ENCODE results near the gene AMPD1.

The AMPD1 gene

DNA sequence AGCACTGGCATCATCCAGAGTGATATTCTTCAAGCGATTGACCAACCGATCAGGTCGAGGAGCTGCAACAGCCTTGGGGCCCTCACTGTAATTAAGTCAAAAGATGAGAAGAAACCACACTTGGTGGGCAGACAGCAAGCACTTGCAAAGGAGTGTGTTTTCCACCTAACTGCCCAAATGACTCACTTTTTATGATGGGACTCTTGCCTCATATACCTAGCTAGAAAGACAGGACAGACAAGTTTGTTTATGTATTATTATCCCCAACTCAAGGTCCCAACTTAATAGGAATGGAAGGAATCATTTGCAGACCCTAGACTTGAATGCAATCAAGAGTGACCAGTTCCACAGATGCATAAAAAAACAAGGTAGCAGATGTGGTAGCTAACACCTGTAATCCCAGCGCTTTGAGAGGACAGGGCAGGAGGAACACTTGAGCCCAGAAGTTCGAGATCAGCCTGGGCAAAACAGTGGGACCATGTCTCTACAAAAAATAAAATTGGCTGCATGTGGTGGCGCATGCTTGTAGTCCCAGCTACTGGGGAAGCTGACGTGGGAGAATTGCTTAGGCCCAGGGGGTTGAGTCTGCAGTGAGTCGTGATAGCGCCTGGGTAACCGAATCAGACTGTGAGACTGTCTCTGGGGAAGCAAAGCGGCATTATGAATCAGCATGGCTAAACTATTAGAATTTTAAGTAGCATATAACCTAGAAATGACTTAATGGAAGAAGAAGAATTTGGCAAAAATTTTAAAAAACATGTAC, 23.5 kb upstream of the AMPD1 start:
- TF ChIP-seq JUND (IDR thresholded peaks at IDR 0.05; ENCODE audit: low read depth), result no peak
- in situ Hi-C loops (cut with HindIII; ENCODE audit: low pct_unique_long_range_greater_than_20kb, low sequenced_read_pairs), result no loop called here
- peak in 1 of 2 experiments; percentile 2 for DNase-seq (ENCODE audit: low read depth in 1 of 2, low spot score in 1 of 2)

DNA sequence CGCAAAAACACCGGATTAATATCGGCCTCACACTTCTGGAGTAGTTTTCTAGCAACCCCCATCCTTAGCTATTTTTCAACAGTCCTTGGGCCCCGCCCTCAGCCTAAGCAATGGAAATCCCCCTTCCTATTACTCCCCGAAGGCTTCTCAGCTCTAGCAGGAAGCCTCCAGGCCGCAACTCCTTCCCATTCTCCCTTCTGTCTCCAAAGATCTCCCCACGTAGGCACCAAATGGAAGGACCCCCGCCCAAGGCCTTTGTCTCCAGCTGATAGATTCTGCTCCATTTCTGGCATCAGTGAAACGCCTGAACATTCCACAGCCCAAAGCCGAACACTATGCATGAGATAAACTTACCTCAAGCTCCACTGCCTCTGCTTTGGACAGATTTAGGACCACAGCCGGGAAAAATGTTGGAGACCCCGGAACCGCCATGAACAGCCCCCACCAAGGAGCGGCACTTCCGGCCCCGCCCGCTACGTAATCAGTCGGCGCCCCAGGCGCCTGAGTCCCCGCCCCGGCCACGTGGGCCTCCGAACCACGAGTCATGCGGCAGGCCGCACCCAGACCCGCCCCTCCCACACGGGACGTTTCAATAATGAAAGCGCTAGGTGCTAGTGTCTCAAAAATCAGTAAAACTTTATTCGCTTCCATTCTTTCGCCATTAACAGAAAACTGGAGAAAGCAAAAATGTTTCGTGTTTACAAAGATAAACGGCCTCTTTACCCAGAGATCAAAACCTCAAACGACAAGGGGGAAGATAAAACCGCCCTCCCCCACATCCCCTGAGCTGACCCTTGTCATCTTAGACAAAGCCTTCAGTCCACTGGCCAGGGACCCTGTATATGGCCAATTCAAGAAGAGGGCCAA, 21.2 kb upstream of the AMPD1 start, which contains the start of gene NRAS:
Gene NRAS (minus strand): TSS at position 468 of the 867 bp plus-strand sequence. CDS start 611 bp downstream, outside the sequence.
- in situ Hi-C loops (cut with HindIII; ENCODE audit: low pct_unique_long_range_greater_than_20kb, low sequenced_read_pairs), result no loop called here
- no peak for TF ChIP-seq JUND (IDR thresholded peaks at IDR 0.05; ENCODE audit: low read depth)
- DNase-seq (ENCODE audit: low read depth in 1 of 2, low spot score in 1 of 2), result peak; percentile 49 to 87

DNA sequence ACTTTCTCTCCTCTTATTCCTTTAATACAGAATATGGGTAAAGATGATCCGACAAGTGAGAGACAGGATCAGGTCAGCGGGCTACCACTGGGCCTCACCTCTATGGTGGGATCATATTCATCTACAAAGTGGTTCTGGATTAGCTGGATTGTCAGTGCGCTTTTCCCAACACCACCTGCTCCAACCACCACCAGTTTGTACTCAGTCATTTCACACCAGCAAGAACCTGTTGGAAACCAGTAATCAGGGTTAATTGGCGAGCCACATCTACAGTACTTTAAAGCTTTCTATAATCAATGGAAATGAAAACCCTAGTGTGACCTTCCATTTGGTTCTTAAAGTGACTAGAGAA, 20.6 kb upstream of the AMPD1 start:
- in situ Hi-C loops (cut with HindIII; ENCODE audit: low pct_unique_long_range_greater_than_20kb, low sequenced_read_pairs), result no loop called here
- no peak for TF ChIP-seq JUND (IDR thresholded peaks at IDR 0.05; ENCODE audit: low read depth)
- DNase-seq (ENCODE audit: low read depth in 1 of 2, low spot score in 1 of 2), result no peak

DNA sequence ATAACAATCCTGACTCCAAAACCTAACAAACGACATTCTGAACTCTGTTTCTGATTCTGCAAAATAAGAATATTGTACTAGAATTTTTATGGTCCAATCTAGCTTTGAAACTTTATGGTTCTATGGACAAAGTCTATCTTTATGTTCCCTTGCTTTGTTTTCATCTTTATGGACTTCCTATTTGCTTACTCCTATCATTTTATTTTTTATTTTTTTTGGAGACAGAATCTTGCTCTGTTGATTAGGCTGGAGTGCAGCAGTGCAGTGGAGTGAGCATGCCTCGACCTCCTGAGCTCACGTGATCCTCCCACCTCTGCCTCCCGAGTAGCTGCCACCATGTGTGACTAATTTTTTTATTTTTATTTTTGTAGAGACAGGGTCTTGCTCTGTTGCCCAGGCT, 17.6 kb upstream of the AMPD1 start:
- DNase-seq (ENCODE audit: low read depth in 1 of 2, low spot score in 1 of 2), result no peak
- TF ChIP-seq JUND (IDR thresholded peaks at IDR 0.05; ENCODE audit: low read depth), result no peak
- in situ Hi-C loops (cut with HindIII; ENCODE audit: low pct_unique_long_range_greater_than_20kb, low sequenced_read_pairs), result no loop called here

DNA sequence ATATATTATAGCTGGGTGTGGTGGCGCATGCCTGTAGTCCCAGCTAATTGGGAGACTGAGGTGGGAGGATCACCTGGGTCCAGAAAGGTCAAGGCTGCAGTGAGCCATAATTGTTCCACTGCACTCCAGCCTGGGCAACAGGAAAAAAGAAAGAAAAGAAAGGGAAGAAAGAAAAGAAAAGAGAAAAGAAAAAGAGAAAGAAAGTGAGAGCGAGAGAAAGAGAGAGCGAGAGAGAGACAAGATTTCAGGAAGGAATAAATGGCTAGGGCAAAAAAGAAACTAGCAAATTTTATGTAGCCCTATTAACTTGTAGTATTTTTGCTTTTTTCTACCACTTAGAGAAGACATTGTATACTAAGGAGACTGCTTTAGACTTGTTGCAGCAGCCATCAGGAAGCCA, 15.0 kb upstream of the AMPD1 start:
- no peak for DNase-seq (ENCODE audit: low read depth in 1 of 2, low spot score in 1 of 2)
- TF ChIP-seq JUND (IDR thresholded peaks at IDR 0.05; ENCODE audit: low read depth), result no peak
- in situ Hi-C loops (cut with HindIII; ENCODE audit: low pct_unique_long_range_greater_than_20kb, low sequenced_read_pairs), result no loop called here

DNA sequence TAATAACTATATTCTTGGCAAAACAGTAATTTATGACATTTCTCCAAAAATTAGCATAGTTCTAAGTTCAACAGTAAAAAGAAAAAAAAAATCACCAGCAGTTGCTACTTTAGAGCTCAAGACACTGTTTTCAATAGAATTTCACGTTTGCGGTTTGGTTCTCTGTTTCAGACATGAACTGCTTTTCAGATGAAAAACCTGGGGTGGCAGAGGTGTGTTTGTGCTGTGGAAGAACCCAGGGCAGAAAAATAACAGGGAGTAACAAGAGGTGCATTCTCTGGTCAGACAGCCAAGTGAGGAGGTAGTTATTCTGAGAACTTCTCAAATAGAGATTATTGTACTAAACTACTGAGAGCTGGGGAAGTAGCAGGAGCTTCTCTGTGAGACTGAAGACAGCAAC, 12.3 kb upstream of the AMPD1 start:
- no peak for DNase-seq (ENCODE audit: low read depth in 1 of 2, low spot score in 1 of 2)
- in situ Hi-C loops (cut with HindIII; ENCODE audit: low pct_unique_long_range_greater_than_20kb, low sequenced_read_pairs), result no loop called here
- no peak for TF ChIP-seq JUND (IDR thresholded peaks at IDR 0.05; ENCODE audit: low read depth)

DNA sequence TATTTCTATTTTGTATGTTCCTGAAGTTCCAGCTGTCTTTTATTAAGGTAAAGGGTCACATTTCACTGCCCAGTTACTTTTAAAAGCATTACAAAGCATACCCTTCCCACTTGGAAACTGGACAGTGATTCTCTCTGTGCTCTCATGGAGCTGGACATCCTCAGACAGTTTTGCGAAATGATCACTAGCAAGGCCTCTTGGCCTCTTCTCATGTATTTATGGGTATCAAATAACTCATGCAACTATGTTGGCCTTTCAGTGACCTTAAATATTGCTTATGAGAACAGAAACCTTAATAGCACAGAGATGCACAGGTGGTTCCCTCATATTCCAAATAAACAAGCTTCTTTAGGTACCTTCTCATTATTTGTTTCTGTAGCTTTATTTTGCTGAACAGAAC, 7.9 kb upstream of the AMPD1 start:
- no peak for TF ChIP-seq JUND (IDR thresholded peaks at IDR 0.05; ENCODE audit: low read depth)
- in situ Hi-C loops (cut with HindIII; ENCODE audit: low pct_unique_long_range_greater_than_20kb, low sequenced_read_pairs), result no loop called here
- DNase-seq (ENCODE audit: low read depth in 1 of 2, low spot score in 1 of 2), result no peak

DNA sequence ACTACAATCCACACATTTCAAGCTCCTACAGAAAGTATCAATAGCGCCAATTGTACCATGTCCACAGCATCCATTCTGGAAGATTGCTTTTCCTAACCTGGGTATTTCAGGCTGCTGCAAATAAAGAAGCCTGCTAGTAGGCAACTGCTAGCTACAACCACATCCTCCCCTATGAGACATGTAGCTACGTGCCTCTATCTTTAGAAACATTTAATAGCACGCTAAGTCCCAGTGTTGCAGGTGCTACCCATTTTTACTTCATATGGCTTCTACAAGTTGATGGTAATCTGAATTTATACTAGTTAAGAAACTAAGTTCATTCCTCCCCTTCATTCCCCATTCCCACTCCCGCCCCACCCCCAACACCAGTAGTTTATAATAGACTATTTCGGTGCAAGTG, 7.4 kb upstream of the AMPD1 start:
- no peak for TF ChIP-seq JUND (IDR thresholded peaks at IDR 0.05; ENCODE audit: low read depth)
- DNase-seq (ENCODE audit: low read depth in 1 of 2, low spot score in 1 of 2), result no peak
- in situ Hi-C loops (cut with HindIII; ENCODE audit: low pct_unique_long_range_greater_than_20kb, low sequenced_read_pairs), result no loop called here

DNA sequence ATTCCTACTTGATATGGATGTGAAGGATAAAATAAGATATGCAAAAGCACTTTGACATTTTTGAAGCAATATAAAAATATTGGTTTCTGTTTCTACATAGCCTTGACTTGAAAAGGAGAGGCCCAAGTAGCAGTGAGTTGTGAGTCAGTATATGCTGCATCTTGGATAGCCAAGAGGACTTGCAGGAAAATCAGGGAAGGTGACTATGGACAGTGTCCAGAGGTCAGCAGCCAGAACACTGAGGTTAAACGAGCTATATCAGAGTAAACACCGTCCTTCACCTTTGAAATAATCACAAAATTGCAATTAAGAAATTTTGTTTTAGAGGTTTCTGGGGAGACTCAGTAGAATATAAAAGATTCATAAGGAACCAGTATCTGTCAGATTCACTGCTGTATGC, 6.6 kb upstream of the AMPD1 start:
- DNase-seq (ENCODE audit: low read depth in 1 of 2, low spot score in 1 of 2), result no peak
- in situ Hi-C loops (cut with HindIII; ENCODE audit: low pct_unique_long_range_greater_than_20kb, low sequenced_read_pairs), result no loop called here
- TF ChIP-seq JUND (IDR thresholded peaks at IDR 0.05; ENCODE audit: low read depth), result no peak

DNA sequence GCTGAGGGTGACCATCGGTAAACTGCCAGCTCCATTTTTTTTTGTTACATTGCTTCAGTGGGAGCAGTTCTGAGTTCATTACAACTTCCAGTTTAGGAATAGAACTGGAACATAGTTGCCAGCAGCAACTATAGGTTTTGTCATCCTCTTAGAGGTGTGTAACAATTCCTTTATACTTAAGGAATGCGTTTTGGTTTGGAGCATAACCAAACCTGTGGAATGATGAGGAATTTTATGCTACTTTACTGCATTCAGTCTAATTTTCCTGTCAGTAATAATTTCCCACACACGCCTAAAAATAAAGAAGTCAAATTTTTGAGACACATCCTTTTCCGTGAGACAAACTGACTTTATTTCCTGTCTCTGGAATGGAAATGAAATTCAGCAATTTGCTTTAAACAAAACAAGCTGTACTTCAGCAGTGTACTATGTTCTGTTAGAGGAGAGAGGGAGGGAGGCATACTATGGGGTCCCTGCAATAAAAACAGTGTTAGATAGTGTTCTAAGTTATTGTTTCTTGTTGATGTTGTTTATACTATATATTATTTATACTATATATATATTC, 4.8 kb upstream of the AMPD1 start:
- in situ Hi-C loops (cut with HindIII; ENCODE audit: low pct_unique_long_range_greater_than_20kb, low sequenced_read_pairs), result no loop called here
- no peak for DNase-seq (ENCODE audit: low read depth in 1 of 2, low spot score in 1 of 2)
- no peak for TF ChIP-seq JUND (IDR thresholded peaks at IDR 0.05; ENCODE audit: low read depth)

DNA sequence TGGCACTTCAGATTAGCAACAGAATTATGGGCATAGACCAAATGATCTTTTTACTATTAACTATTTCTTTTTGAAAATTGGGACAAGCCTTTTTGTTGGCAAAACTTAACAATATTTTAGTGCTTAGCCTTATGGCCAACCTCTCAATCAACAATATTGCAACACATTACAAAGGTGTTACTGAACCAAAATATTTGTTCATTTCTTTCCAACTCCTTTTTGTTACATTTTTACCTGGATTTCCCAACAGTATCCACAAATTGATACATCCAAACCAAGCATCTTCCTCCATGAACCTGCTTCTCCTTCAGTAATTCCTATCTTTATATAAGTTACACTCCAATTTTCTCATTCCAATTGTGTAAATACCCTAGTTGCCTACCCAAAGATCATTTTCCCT, 1.5 kb upstream of the AMPD1 start:
- no peak for TF ChIP-seq JUND (IDR thresholded peaks at IDR 0.05; ENCODE audit: low read depth)
- in situ Hi-C loops (cut with HindIII; ENCODE audit: low pct_unique_long_range_greater_than_20kb, low sequenced_read_pairs), result no loop called here
- no peak for DNase-seq (ENCODE audit: low read depth in 1 of 2, low spot score in 1 of 2)

DNA sequence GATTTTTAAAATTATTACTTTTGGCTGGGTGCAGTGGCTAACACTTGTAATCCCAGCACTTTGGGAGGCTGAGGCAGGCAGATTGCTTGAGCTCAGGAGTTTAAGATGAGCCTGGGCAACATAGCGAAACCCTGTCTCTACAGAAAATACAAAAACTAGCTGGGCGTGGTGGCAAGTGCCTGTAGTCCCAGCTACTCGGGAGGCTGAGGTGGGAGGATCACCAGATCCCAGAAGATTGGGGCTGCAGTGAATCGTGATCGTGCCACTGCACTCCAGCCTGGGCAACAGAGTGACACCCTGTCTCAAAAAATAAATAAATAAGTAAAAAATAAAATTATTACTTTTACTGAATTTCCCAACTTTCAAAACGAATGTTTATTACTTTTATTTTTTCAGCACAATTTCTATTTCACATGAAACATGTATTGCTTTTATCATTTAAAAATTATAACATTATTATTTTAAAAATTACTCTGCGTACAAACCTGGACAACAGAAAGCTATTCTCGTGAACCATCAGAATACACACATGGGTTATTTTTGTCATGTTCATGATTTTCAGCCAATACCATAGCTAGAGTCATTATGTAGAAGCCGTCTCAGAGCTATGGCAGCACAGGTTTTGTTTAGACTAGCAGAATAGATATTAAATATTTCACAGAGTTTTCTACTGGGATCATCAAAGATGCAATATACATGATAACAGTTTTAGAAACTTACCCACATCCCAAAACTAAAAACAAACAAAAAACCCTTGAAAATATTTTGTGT, 621 bp downstream of the AMPD1 start:
- in situ Hi-C loops (cut with HindIII; ENCODE audit: low pct_unique_long_range_greater_than_20kb, low sequenced_read_pairs), result no loop called here
- no peak for TF ChIP-seq JUND (IDR thresholded peaks at IDR 0.05; ENCODE audit: low read depth)
- no peak for DNase-seq (ENCODE audit: low read depth in 1 of 2, low spot score in 1 of 2)
